Left ventricle myocardium inferior (tissue), 1 donor: ENCODE results near the gene RCVRN. TPM values are rescaled to one million over a fixed set of nuclear protein-coding genes. Genes with fewer than 3 reads are reported as not detected.
A peak's percentile ranks its signal among the peaks of the same experiment; 100 is the strongest.

Source experiments
- DNase-seq: peaks from one replicate; pipeline ENCODE4 v3.0.0-alpha.2; 2020
- H3K27ac ChIP-seq: fragments of 200-600 bp; replicated peaks from 2 replicates; pipeline ENCODE4 v1.8.0; 2021
- H3K27me3 ChIP-seq: fragments of 200-600 bp; 2 replicates; pipeline ENCODE4 v1.8.0; 2021; ENCODE audit warnings: low read depth
- H3K36me3 ChIP-seq: fragments of 200-600 bp; 2 replicates; pipeline ENCODE4 v1.8.0; 2021
- H3K4me1 ChIP-seq: fragments of 200-600 bp; 2 replicates; pipeline ENCODE4 v1.8.0; 2021
- H3K4me3 ChIP-seq: fragments of 200-600 bp; 2 replicates; pipeline ENCODE4 v1.8.0; 2021; ENCODE audit warnings: mild to moderate bottlenecking, moderate library complexity
- H3K9me3 ChIP-seq: fragments of 200-600 bp; replicated peaks from 2 replicates; pipeline ENCODE4 v1.8.0; 2021
- intact Hi-C: fragments of 100-400 bp; cut with micrococcal nuclease; formaldehyde crosslinking; loops from one replicate; pipeline ENCODE4 v1.11.0; 2022
- total RNA-seq: library from RNA; stranded (reverse); fragmentation: NEBNext Ultra II Directional; extraction: Animal tissue kit (Norgen Biotek cat#: 25700); gene quantifications from one replicate; pipeline ENCODE4 v1.2.1, GENCODE V29; 2021
- TF ChIP-seq, protein P1 (sequence below): fragments of 200-600 bp; IDR thresholded peaks from 2 replicates; pipeline ENCODE4 v1.8.0; 2021; ENCODE audit warnings: antibody characterized with exemption, mild to moderate bottlenecking, borderline replicate concordance
- donor health status: DM: no; HTN: yes; CAD: no; lungs with severe emphysema.

The RCVRN gene
- total RNA-seq, 1 donor from 2014 or later = 0.47 TPM

DNA sequence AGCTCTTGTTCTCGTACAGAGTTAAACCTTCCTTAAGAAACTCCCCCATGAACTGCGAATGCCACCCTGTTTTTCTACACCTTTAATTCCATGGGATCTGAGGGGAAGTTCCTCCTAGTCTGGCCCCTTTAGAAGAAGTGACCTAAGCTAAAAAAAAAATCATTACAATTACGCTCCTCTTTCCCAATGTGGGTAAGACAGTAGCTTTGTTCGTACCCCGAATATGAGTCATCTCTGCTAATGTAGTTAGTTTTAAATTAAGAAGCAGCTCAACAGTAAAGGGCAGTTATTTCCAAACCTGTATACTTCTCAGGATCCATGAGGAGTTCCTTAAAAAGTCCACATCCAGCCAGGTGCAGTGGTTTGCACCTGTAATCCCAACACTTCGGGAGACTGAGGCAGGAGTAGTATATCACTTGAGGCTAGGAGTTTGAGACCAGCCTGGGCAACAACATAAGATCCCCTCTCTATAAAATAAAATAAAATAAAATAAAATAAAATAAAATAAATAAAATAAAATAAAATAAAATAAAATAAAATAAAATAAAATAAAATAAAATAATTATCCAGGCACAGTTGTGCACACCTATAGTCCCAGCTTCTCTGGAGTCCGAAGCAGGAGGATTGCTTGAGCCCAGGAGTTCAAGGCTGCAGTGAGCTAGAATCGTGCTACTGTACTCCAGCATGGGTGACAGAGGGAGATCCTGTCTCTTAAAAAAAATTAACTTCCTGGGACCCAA, 26.1 kb downstream of the RCVRN start:
- Histone ChIP-seq H3K27me3 (no peaks in the 10 kb centered on the region), H3K27ac (no peak overlapping the region), H3K36me3 (no peaks in the 10 kb centered on the region), H3K9me3 (peaks cover 21% of the 10 kb centered on the region), H3K4me3 (no peak overlapping the region), H3K4me1 (peaks cover 8% of the 10 kb centered on the region)
- intact Hi-C loops = no loop called here
- TF ChIP-seq, protein P1, sequence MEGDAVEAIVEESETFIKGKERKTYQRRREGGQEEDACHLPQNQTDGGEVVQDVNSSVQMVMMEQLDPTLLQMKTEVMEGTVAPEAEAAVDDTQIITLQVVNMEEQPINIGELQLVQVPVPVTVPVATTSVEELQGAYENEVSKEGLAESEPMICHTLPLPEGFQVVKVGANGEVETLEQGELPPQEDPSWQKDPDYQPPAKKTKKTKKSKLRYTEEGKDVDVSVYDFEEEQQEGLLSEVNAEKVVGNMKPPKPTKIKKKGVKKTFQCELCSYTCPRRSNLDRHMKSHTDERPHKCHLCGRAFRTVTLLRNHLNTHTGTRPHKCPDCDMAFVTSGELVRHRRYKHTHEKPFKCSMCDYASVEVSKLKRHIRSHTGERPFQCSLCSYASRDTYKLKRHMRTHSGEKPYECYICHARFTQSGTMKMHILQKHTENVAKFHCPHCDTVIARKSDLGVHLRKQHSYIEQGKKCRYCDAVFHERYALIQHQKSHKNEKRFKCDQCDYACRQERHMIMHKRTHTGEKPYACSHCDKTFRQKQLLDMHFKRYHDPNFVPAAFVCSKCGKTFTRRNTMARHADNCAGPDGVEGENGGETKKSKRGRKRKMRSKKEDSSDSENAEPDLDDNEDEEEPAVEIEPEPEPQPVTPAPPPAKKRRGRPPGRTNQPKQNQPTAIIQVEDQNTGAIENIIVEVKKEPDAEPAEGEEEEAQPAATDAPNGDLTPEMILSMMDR = no peak
- DNase-seq = no peak

DNA sequence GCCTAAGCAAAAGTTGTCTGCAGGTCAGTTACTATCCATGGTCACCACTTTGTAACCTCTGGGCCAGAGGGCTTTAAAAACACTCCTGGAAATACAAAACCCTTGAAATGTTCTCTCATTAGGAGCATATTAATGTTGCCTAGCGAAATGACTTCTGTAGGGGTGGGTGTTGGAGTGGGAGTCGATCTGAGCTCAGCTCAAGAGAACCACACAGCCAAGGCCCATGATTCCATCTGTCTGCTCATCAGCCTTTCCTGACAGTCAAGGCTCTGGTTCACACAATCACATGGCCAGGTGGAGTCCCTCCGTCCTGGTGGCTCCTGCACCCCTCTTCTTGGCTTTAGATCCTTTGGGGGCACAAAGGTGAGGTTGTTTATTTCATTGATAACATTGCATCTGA, 26.7 kb downstream of the RCVRN start:
- Histone ChIP-seq H3K27me3 (no peaks in the 10 kb centered on the region), H3K4me1 (peaks cover 8% of the 10 kb centered on the region), H3K36me3 (no peaks in the 10 kb centered on the region), H3K27ac (no peak overlapping the region), H3K4me3 (no peak overlapping the region), H3K9me3 (peaks cover 15% of the 10 kb centered on the region)
- intact Hi-C loops = no loop called here
- DNase-seq = no peak
- TF ChIP-seq, protein P1 = no peak

DNA sequence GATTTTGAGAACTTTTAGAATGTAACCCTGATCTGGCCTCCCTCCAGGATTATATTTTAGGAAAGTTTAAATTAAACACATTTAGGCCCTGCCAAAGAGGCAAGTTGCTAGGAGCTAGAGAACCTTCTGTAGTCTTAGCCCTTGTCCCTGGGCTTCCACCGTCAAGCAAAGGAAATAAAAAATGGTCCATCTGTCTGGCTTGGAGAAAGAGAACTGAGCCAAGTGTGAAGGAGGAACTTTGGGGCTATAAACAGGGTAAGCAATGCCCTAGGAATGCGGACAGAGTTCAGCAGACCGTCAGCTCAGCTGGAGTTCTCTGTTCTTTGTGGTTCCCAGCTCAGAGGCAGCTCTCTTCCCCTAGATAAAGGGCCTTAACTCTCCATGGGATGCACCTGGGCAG, 29.6 kb downstream of the RCVRN start:
- H3K27me3 ChIP-seq = no peaks in the 10 kb centered on the region
- TF ChIP-seq, protein P1 = no peak
- DNase-seq = no peak
- no peaks in the 10 kb centered on the region for H3K9me3 ChIP-seq
- no peaks in the 10 kb centered on the region for H3K36me3 ChIP-seq
- peaks cover 4% of the 10 kb centered on the region for H3K4me1 ChIP-seq
- no peak overlapping the region for H3K4me3 ChIP-seq
- no peak overlapping the region for H3K27ac ChIP-seq
- intact Hi-C loops = no loop called here

DNA sequence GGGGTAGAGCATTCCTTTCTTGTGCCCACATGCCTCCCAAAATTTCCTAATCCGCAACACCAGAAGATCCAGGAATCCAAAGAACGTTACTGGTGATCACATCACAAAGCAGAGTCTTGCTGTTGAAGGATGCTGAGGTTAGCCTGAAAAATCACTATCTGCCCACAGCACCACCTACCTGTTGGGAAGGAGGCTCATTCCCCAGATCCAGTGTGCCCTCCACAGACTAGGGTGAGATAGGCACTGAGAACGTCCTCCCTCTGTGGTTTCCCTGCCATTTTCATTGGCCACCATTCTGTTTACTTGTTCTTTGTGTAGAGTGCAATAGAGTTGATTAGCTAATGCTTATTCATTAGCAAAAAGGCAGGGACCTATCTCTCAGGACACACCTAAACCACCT, 30.3 kb downstream of the RCVRN start:
- H3K9me3 ChIP-seq = no peaks in the 10 kb centered on the region
- TF ChIP-seq, protein P1 = peak; percentile 10
- no peaks in the 10 kb centered on the region for H3K27me3 ChIP-seq
- no peaks in the 10 kb centered on the region for H3K36me3 ChIP-seq
- no peak overlapping the region for H3K4me3 ChIP-seq
- no peak for DNase-seq
- H3K4me1 ChIP-seq = no peaks in the 10 kb centered on the region
- H3K27ac ChIP-seq = no peak overlapping the region
- intact Hi-C loops = no loop called here

DNA sequence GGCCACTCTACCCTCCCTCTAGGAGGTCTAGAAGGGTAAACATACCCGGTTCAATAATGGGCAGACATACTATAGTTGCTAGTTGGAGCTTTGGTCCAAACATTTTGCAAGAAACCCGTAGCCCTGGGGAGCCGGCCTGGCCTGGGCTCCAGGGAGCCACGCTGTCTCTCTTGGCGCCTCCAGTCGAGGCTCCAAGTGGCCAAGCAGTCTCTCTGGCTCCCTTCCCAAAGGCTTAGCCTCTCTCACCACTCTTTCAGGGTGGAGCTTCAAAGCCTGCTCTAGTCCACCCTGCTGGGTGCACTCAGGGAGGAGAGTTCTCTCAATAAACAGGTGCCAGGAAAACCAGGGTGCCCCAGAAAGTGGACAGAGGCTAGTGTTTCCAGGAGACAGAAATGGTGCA, 32.2 kb downstream of the RCVRN start:
- DNase-seq = no peak

More for the DNA sequence above, 32.2 kb downstream of the RCVRN start:
- Histone ChIP-seq H3K9me3 (no peaks in the 10 kb centered on the region), H3K36me3 (no peaks in the 10 kb centered on the region), H3K4me1 (no peaks in the 10 kb centered on the region), H3K27me3 (no peaks in the 10 kb centered on the region), H3K27ac (no peak overlapping the region), H3K4me3 (no peak overlapping the region)
- intact Hi-C loops = no loop called here
- TF ChIP-seq, protein P1 = no peak
